NB4 (cell line): ENCODE results near the gene AGAP1.

Experiments used
- DNase-seq: peaks from one replicate; pipeline ENCODE4 v3.0.0; 2010; ENCODE audit warnings: low read depth
- H3K4me3 ChIP-seq: one replicate; pipeline ENCODE4 v1.5.1; 2011; ENCODE audit warnings: mild to moderate bottlenecking, low read depth, low read length, moderate library complexity
- CTCF ChIP-seq: IDR thresholded peaks from one replicate; pipeline ENCODE4 v1.5.1; 2012; ENCODE audit warnings: low read depth, low read length
- MYC ChIP-seq: IDR thresholded peaks from 2 replicates; pipeline ENCODE4 v1.6.1; 2011; ENCODE audit warnings: low read depth, low read length
- POLR2A ChIP-seq: IDR thresholded peaks from 2 replicates; pipeline ENCODE4 v1.6.1; 2011; ENCODE audit warnings: mild to moderate bottlenecking; ENCODE audit not compliant: insufficient read length; ENCODE audit errors: extremely low read depth
- TF ChIP-seq, protein P1 (sequence below): IDR thresholded peaks from 2 replicates; pipeline ENCODE4 v1.6.1; 2011; ENCODE audit warnings: low read depth, low read length

Gene AGAP1

DNA sequence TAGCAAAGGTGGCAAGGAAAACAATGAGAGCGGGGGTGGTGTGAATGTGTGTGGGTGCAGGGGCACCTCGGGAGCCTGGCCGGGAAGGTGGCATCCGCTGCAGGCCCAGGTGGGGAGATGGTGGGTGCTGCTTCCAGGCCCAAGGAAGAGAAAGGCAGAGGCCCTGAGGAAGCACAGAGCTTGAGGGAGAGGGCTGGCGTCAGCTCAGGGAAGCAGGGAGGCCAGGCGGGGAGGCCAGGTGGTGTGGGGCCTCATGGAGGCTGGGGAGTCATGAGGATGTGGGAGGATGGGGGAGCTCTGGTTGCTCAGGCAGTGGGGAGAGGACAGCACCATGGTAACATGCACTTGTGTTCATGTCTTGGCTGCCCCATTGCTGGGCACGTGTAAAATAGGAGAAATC is 43.3 kb downstream of the AGAP1 start:
- TF ChIP-seq, protein P1, sequence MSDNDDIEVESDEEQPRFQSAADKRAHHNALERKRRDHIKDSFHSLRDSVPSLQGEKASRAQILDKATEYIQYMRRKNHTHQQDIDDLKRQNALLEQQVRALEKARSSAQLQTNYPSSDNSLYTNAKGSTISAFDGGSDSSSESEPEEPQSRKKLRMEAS: no peak
- TF ChIP-seq POLR2A (no peak), CTCF (no peak), MYC (no peak)
- no peak overlapping the region for H3K4me3 ChIP-seq
- no peak for DNase-seq

DNA sequence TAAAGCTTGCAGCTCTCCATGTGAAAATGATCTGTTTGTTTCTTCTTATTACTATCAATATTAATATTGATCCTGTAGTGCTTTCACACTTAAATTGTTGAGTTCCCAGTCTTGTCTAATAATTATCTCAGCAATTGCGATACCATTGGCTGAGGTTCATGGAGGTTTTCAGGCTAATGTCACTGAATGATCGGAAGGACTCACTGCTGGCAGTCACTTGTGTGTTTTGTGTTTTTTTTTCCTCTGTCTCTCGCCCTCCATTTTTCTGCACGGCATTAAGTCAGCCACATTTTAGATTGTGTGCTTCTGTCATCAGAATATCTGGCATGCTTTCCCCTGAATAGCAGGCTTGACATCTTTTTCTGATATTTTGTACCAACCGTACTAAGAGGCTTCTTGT is 43.7 kb downstream of the AGAP1 start:
- no peak overlapping the region for H3K4me3 ChIP-seq
- no peak for DNase-seq
- TF ChIP-seq CTCF (no peak), MYC (no peak), POLR2A (no peak)
- TF ChIP-seq, protein P1: no peak

DNA sequence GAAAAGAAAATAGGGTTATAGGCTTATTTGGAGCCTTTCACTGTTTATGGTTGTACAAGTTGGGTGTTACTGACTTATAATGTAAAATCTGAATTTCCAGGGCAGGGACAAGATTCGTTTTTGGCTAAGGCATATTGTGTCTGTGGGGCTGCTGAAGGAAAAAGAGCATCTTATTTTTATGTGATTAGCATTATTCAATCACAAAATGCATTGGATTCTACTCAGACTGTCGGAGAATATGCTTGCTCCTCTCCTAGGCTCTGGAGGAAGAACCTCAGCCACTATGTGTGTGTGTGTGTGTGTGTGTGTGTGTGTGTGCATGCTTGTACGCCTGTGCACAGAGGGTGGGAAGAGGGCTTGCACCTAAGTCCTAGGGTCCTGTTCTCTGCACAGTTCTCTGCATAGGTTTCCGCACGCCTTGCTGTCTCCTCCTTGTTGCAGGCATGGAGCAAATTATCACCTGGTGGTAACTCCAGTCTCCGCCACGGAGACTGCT is 44.3 kb downstream of the AGAP1 start:
- no peak for TF ChIP-seq POLR2A
- no peak for TF ChIP-seq CTCF
- TF ChIP-seq, protein P1: no peak
- TF ChIP-seq MYC: no peak
- no peak for DNase-seq
- H3K4me3 ChIP-seq: no peak overlapping the region

GRCh38 chr2:235538981-235539380 is 45.1 kb downstream of the AGAP1 start:
- H3K4me3 ChIP-seq: no peak overlapping the region
- no peak for DNase-seq
- TF ChIP-seq, protein P1: no peak
- TF ChIP-seq CTCF: no peak
- TF ChIP-seq POLR2A: no peak
- no peak for TF ChIP-seq MYC

- H3K4me3 ChIP-seq: no peak overlapping the region
- DNase-seq: no peak
- TF ChIP-seq, protein P1: no peak
- TF ChIP-seq POLR2A: no peak
- no peak for TF ChIP-seq MYC
- no peak for TF ChIP-seq CTCF
Measured at GRCh38 chr2:235539773-235540172, 45.9 kb downstream of the AGAP1 start.

DNA sequence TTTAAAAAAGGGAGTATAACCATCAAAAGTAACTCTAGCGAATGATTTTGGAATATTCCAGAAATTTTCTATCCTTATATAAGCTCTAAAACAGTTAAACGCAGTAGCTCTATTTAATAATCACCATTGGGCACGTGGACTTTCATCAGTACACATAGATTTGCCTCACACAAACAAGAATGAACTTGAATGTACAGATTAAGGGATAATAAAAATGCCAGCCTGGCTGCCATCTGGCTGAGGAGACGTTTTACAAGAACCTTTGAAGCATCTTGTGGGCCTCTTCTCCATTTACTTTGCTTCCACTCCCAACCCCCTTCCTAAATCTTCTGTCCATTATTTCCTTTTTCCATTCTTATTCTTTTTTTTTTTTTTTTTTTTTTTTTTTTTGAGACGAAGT is 47.2 kb downstream of the AGAP1 start:
- TF ChIP-seq POLR2A: no peak
- TF ChIP-seq CTCF: no peak
- TF ChIP-seq, protein P1: no peak
- no peak for TF ChIP-seq MYC
- DNase-seq: no peak
- no peak overlapping the region for H3K4me3 ChIP-seq
